ENCODE measurements around the gene CADPS2. TPM values are rescaled to one million over a fixed set of nuclear protein-coding genes. Genes with fewer than 3 reads are reported as not detected.
A peak's percentile ranks its signal among the peaks of the same experiment; 100 is the strongest.

CADPS2 gene
- total RNA-seq, 1 donor = 27.2 TPM

- H3K4me3 ChIP-seq (ENCODE audit: low read depth, low read length) = no peak overlapping the region
- TF ChIP-seq, protein P1, sequence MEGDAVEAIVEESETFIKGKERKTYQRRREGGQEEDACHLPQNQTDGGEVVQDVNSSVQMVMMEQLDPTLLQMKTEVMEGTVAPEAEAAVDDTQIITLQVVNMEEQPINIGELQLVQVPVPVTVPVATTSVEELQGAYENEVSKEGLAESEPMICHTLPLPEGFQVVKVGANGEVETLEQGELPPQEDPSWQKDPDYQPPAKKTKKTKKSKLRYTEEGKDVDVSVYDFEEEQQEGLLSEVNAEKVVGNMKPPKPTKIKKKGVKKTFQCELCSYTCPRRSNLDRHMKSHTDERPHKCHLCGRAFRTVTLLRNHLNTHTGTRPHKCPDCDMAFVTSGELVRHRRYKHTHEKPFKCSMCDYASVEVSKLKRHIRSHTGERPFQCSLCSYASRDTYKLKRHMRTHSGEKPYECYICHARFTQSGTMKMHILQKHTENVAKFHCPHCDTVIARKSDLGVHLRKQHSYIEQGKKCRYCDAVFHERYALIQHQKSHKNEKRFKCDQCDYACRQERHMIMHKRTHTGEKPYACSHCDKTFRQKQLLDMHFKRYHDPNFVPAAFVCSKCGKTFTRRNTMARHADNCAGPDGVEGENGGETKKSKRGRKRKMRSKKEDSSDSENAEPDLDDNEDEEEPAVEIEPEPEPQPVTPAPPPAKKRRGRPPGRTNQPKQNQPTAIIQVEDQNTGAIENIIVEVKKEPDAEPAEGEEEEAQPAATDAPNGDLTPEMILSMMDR (IDR thresholded peaks at IDR 0.05; ENCODE audit: insufficient read depth, low read depth, low read length) = no peak
- DNase-seq (ENCODE audit: low read depth) = no peak
Observed at GRCh38 chr7:122813845-122814244, 72.4 kb downstream of the CADPS2 start.

DNA sequence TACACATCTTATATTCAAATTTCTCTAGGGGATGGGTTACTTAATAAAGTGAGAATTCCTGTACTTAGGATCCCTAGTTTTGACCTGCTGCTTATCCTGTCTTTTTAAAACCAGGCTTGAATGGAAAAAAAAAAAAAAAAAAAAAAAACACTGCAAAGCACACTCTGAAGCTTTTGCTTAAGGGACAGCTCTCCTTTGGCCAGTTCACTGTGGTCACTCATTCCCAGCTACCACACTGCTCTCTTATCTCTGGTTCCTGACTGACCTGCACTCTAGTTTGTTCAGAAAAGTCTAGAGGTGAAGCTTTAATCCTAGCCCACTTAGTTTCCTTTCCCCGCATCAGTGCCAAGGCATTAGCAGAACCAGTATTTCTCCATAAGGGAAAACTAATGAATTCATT lies 82.4 kb downstream of the CADPS2 start:
- TF ChIP-seq, protein P1 (IDR thresholded peaks at IDR 0.05; ENCODE audit: insufficient read depth, low read depth, low read length) = no peak
- DNase-seq (ENCODE audit: low read depth) = no peak

GRCh38 chr7:122803323-122803722 lies 82.9 kb downstream of the CADPS2 start:
- TF ChIP-seq, protein P1 (IDR thresholded peaks at IDR 0.05; ENCODE audit: insufficient read depth, low read depth, low read length) = peak; percentile 19
- no peak overlapping the region for H3K4me3 ChIP-seq (ENCODE audit: low read depth, low read length)
- peak; percentile 10 for DNase-seq (ENCODE audit: low read depth)

More for the DNA sequence above, 82.4 kb downstream of the CADPS2 start:
- H3K4me3 ChIP-seq (ENCODE audit: low read depth, low read length) = no peak overlapping the region

GRCh38 chr7:122802301-122802751 lies 83.9 kb downstream of the CADPS2 start:
- no peak for DNase-seq (ENCODE audit: low read depth)
- TF ChIP-seq, protein P1 (IDR thresholded peaks at IDR 0.05; ENCODE audit: insufficient read depth, low read depth, low read length) = no peak
- H3K4me3 ChIP-seq (ENCODE audit: low read depth, low read length) = no peak overlapping the region

DNA sequence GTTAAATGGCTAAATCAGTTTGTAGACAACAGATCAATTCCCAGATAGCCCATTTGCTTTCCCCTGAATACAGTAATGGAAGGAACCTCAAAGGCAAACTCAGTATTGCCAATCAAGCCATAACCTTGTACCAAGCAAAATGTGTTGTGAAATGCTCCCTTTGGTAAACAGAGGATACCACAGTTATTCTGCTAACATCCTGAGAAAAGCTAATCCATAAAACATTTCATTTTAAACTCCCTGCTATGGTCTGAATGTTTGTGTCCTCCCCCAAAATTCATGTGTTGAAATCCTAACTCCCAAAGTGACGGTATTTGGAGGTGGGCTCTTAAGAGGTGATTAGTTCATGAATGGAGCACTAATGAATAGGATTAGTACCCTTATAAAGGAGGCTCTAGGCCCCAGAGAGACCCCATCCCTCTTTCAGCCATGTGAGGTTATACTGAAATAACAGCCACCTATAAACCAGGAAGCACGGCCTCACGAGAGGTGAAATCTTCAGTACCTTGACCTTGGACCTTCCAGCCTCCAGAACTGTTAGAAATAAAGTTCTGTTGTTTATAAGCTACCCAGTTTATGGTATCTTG lies 94.2 kb downstream of the CADPS2 start:
- DNase-seq (ENCODE audit: low read depth) = peak; percentile 5
- no peak overlapping the region for H3K4me3 ChIP-seq (ENCODE audit: low read depth, low read length)
- TF ChIP-seq, protein P1 (IDR thresholded peaks at IDR 0.05; ENCODE audit: insufficient read depth, low read depth, low read length) = no peak

DNA sequence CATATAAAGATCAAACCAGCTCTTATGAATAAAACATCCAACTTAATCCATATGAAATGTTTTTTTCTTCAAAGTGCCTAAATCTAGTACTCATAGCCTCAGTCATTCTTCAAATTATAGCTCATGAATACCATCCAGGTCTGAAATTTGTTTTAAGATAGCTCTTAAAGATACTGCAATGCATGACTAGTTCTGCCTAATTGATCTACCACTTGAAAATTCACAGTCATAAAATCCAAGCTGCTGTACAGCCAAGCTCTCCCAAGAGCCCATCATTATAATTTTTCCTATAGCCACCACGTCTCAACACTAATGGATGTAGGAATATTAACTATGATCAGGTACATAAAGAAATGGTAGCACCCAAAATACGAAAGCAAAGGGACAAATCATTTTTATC lies 95.7 kb downstream of the CADPS2 start:
- no peak for DNase-seq (ENCODE audit: low read depth)
- no peak overlapping the region for H3K4me3 ChIP-seq (ENCODE audit: low read depth, low read length)
- TF ChIP-seq, protein P1 (IDR thresholded peaks at IDR 0.05; ENCODE audit: insufficient read depth, low read depth, low read length) = no peak

- TF ChIP-seq, protein P1 (IDR thresholded peaks at IDR 0.05; ENCODE audit: insufficient read depth, low read depth, low read length) = no peak
- H3K4me3 ChIP-seq (ENCODE audit: low read depth, low read length) = no peak overlapping the region
- DNase-seq (ENCODE audit: low read depth) = peak; percentile 5
Observed at GRCh38 chr7:122790132-122790531, 96.1 kb downstream of the CADPS2 start.
